ENCODE data around the gene HDAC4. TPM values are rescaled to one million over a fixed set of nuclear protein-coding genes. Genes with fewer than 3 reads are reported as not detected.

The HDAC4 gene
- total and polyA plus RNA-seq, 2 of the 4 experiments (the other 2 are of a cell fraction), result 4.1 to 7.2 TPM

DNA sequence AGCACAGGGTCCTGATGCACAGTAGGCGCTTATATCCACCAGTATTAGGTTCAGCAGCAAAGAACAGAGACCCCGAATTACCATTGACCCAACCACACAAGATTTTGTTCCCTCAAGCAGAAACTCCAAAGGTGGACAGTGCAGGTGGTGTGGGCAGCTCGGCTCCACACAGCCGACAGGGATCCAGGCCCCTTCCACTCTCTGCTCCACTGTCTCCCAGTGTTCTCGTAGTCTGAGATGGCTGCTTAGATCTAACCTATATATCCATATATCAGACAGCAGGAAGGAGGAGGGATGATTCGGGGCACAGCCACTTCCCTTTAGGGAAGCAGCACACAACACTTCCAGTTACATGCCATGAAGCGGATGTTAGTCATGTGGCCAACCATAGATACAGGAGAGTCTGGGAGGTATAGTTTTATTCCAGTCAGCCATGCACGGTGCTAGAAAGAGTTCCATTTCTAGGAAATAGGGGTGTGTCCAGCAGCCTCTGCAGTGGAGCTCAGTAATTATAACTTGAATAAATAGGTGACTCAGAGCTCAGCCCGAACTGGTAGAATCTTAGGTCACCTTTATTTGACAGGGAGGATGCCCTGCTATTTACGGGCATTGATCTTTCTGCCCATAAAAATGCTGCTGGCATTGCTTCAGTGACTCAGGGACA lies 394.1 kb downstream of the HDAC4 start:
- ChIA-PET CTCF (no interaction called here), POLR2A (ENCODE audit: unreplicated experiment) (no interaction called here)
- H4K5ac ChIP-seq (ENCODE audit: low read depth, low read length), result no peak overlapping the region
- no peak overlapping the region for H2AFZ ChIP-seq (replicated peaks; ENCODE audit: low read length, poor library complexity)
- in situ Hi-C loops (cut with MboI; ENCODE audit: low sequenced_read_pairs), result loop anchor here (10.0 kb wide), 1 partner anchor 642 kb away; no protein-coding TSS in a partner anchor
- no peak overlapping the region for H2AK9ac ChIP-seq (replicated peaks; ENCODE audit: low read depth, low read length, poor library complexity)
- H2BK5ac ChIP-seq (ENCODE audit: low read depth, low read length, poor library complexity, severe bottlenecking), result no peak overlapping the region
- H3K79me1 ChIP-seq (ENCODE audit: low read depth in 1 of 2, low read length in 2 of 2), result no peaks in the 10 kb centered on the region
- H3K14ac ChIP-seq (replicated peaks; ENCODE audit: low read depth, low read length), result no peak overlapping the region
- no peak overlapping the region for H2AK5ac ChIP-seq (ENCODE audit: low read depth, low read length)
- no peak overlapping the region for H3K27ac ChIP-seq (ENCODE audit: insufficient read depth, low read length)
- DNase-seq (peak; percentile 3), ATAC-seq (ENCODE audit: low read depth) (peak; percentile 33)
- H3K56ac ChIP-seq (ENCODE audit: extremely low read depth, insufficient read depth, low read length), result no peak overlapping the region
- H3K4me1 ChIP-seq (ENCODE audit: control insufficient read depth, insufficient read depth, low read length), result peaks cover 3% of the 10 kb centered on the region; the same call in 1 of the 2 replicates
- H2BK120ac ChIP-seq (ENCODE audit: low read depth, low read length), result no peak overlapping the region
- no peak overlapping the region for H3K4ac ChIP-seq (ENCODE audit: low read depth, low read length)
- H3K9me1 ChIP-seq (ENCODE audit: insufficient read depth, low read length), result no peaks in the 10 kb centered on the region
- H3K18ac ChIP-seq (ENCODE audit: low read depth, low read length), result no peak overlapping the region
- WGBS, 2 experiments (ENCODE audit: extremely low coverage in 2 of 2, insufficient read length in 1 of 2), result no CpG with 5 or more reads among the region's 10 CpGs
- no peak overlapping the region for H3K23ac ChIP-seq (ENCODE audit: low read depth, low read length)
- H3K36me3 ChIP-seq (ENCODE audit: control insufficient read depth, insufficient read depth, low read length), result no peaks in the 10 kb centered on the region
- H4K8ac ChIP-seq (ENCODE audit: low read depth in 2 of 2, low read length in 2 of 2), result no peak overlapping the region
- no TSS peak for BruUV-seq (replicated peaks)
- no peak overlapping the region for H4K91ac ChIP-seq (ENCODE audit: insufficient read depth, low read depth, low read length)
- no peak overlapping the region for H3K4me3 ChIP-seq (ENCODE audit: insufficient read depth, low read depth, low read length)
- H2BK20ac ChIP-seq (ENCODE audit: low read depth, low read length), result no peak overlapping the region
- H3K27me3 ChIP-seq (ENCODE audit: control insufficient read depth, insufficient read depth, low read length), result peaks cover 49% of the 10 kb centered on the region
- no peaks in the 10 kb centered on the region for H4K20me1 ChIP-seq (ENCODE audit: insufficient read depth, low read length)
- H3K9me3 ChIP-seq (ENCODE audit: control insufficient read depth, insufficient read depth, low read length), result peaks cover 6% of the 10 kb centered on the region; the same call in 1 of the 2 replicates
- TF ChIP-seq MAZ (IDR thresholded peaks at IDR 0.05; ENCODE audit: borderline replicate concordance, low read depth, low read length) (no peak), RAD21 (IDR thresholded peaks at IDR 0.05; ENCODE audit: low read length) (no peak), CHD1 (IDR thresholded peaks at IDR 0.05; ENCODE audit: low read depth, low read length) (no peak), POLR2A (IDR thresholded peaks at IDR 0.05; ENCODE audit: low read depth, low read length) (no peak), RFX5 (IDR thresholded peaks at IDR 0.05; ENCODE audit: low read depth, low read length) (no peak), NFE2L2 (IDR thresholded peaks at IDR 0.05; ENCODE audit: low read depth, low read length) (no peak), MAFK (IDR thresholded peaks at IDR 0.05; ENCODE audit: low read depth, low read length) (no peak), BHLHE40 (IDR thresholded peaks at IDR 0.05; ENCODE audit: low read depth, low read length) (no peak), SMC3 (IDR thresholded peaks at IDR 0.05; ENCODE audit: low read depth, low read length) (no peak), FOS (IDR thresholded peaks at IDR 0.05; ENCODE audit: low read depth, low read length) (no peak), CEBPB (IDR thresholded peaks at IDR 0.05; ENCODE audit: low read depth, low read length) (no peak), RCOR1 (IDR thresholded peaks at IDR 0.05; ENCODE audit: insufficient replicate concordance, low read length) (no peak), MXI1 (IDR thresholded peaks at IDR 0.05; ENCODE audit: borderline replicate concordance, low read depth, low read length) (no peak)
- TF ChIP-seq, protein P1, sequence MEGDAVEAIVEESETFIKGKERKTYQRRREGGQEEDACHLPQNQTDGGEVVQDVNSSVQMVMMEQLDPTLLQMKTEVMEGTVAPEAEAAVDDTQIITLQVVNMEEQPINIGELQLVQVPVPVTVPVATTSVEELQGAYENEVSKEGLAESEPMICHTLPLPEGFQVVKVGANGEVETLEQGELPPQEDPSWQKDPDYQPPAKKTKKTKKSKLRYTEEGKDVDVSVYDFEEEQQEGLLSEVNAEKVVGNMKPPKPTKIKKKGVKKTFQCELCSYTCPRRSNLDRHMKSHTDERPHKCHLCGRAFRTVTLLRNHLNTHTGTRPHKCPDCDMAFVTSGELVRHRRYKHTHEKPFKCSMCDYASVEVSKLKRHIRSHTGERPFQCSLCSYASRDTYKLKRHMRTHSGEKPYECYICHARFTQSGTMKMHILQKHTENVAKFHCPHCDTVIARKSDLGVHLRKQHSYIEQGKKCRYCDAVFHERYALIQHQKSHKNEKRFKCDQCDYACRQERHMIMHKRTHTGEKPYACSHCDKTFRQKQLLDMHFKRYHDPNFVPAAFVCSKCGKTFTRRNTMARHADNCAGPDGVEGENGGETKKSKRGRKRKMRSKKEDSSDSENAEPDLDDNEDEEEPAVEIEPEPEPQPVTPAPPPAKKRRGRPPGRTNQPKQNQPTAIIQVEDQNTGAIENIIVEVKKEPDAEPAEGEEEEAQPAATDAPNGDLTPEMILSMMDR (conservative IDR thresholded peaks at IDR 0.05; ENCODE audit: low read depth, low read length), result no peak
- TF ChIP-seq, protein P2, sequence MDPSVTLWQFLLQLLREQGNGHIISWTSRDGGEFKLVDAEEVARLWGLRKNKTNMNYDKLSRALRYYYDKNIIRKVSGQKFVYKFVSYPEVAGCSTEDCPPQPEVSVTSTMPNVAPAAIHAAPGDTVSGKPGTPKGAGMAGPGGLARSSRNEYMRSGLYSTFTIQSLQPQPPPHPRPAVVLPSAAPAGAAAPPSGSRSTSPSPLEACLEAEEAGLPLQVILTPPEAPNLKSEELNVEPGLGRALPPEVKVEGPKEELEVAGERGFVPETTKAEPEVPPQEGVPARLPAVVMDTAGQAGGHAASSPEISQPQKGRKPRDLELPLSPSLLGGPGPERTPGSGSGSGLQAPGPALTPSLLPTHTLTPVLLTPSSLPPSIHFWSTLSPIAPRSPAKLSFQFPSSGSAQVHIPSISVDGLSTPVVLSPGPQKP (IDR thresholded peaks at IDR 0.05; ENCODE audit: borderline replicate concordance, low read depth, low read length), result no peak
- TF ChIP-seq, protein P3, sequence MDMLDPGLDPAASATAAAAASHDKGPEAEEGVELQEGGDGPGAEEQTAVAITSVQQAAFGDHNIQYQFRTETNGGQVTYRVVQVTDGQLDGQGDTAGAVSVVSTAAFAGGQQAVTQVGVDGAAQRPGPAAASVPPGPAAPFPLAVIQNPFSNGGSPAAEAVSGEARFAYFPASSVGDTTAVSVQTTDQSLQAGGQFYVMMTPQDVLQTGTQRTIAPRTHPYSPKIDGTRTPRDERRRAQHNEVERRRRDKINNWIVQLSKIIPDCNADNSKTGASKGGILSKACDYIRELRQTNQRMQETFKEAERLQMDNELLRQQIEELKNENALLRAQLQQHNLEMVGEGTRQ (IDR thresholded peaks at IDR 0.05; ENCODE audit: low read depth, low read length), result no peak
- no peak overlapping the region for H3K9ac ChIP-seq (ENCODE audit: low read depth, low read length)
- intact Hi-C loops (cut with micrococcal nuclease), result loop anchor here (10.0 kb wide), 2 partner anchors 282 to 492 kb away; no protein-coding TSS in a partner anchor
- no peak overlapping the region for H3K4me2 ChIP-seq (ENCODE audit: low read depth, low read length)
- H2BK15ac ChIP-seq (ENCODE audit: low read depth, low read length), result no peak overlapping the region
- dilution Hi-C loops (cut with HindIII; ENCODE audit: low sequenced_read_pairs, unreplicated experiment), result no loop called here

Data from IMR-90 (cell line).